Liver (tissue), 9 donors: ENCODE results near the gene TRH. TPM values are rescaled to one million over a fixed set of nuclear protein-coding genes. Genes with fewer than 3 reads are reported as not detected.

Experiments
- DNase-seq: peaks from one replicate; pipeline ENCODE4 v3.0.0-alpha.2; 2017; ENCODE audit warnings: low spot score
- H3K27ac ChIP-seq, 2 donors: one replicate each; pipeline ENCODE4 v1.7.0; 2013; ENCODE audit warnings: inconsistent platforms in 2 of 2, low read length in 2 of 2, control low read depth in 1 of 2, low read depth in 1 of 2, mild to moderate bottlenecking in 1 of 2
- H3K27me3 ChIP-seq, 4 donors: one replicate each; pipeline versions ENCODE4 v1.6.1 to v1.7.0; 2013; ENCODE audit warnings: low read length in 3 of 4, inconsistent platforms in 1 of 4, mild to moderate bottlenecking in 1 of 4, moderate library complexity in 1 of 4; ENCODE audit not compliant: control insufficient read depth in 4 of 4, insufficient read depth in 4 of 4
- H3K36me3 ChIP-seq, 4 donors: one replicate each; pipeline versions ENCODE4 v1.6.1 to v1.7.0; 2013; ENCODE audit warnings: low read length in 3 of 4, mild to moderate bottlenecking in 3 of 4, low read depth in 1 of 4, moderate library complexity in 1 of 4; ENCODE audit not compliant: control insufficient read depth in 4 of 4, insufficient read depth in 3 of 4
- H3K4me1 ChIP-seq, 4 donors: one replicate each; pipeline versions ENCODE4 v1.6.1 to v1.7.0; 2013; ENCODE audit warnings: low read length in 3 of 4, mild to moderate bottlenecking in 3 of 4, moderate library complexity in 1 of 4; ENCODE audit not compliant: control insufficient read depth in 4 of 4, insufficient read depth in 4 of 4
- H3K4me3 ChIP-seq, 3 donors: one replicate each; pipeline versions ENCODE4 v1.6.1 to v1.7.0; 2013; ENCODE audit warnings: low read length in 3 of 3, control low read depth in 1 of 3, low read depth in 1 of 3, mild to moderate bottlenecking in 1 of 3
- H3K9ac ChIP-seq, 2 donors: one replicate each; pipeline ENCODE4 v1.7.0; 2013; ENCODE audit warnings: low read length in 2 of 2, mild to moderate bottlenecking in 2 of 2, moderate library complexity in 2 of 2, control low read depth in 1 of 2, low read depth in 1 of 2
- H3K9me3 ChIP-seq, 4 donors: one replicate each; pipeline versions ENCODE4 v1.6.1 to v1.7.0; 2013; ENCODE audit warnings: low read length in 3 of 4; ENCODE audit not compliant: control insufficient read depth in 4 of 4
- ATF3 ChIP-seq: IDR thresholded peaks from 2 replicates; pipeline ENCODE4 v1.6.1; 2016; ENCODE audit warnings: antibody characterized with exemption
- HNF4G ChIP-seq: IDR thresholded peaks from 2 replicates; pipeline ENCODE4 v1.6.1; 2016; ENCODE audit warnings: antibody characterized with exemption
- MAX ChIP-seq: IDR thresholded peaks from 2 replicates; pipeline ENCODE4 v1.6.1; 2016; ENCODE audit warnings: antibody characterized with exemption
- NR2F2 ChIP-seq: IDR thresholded peaks from 2 replicates; pipeline ENCODE4 v1.6.1; 2016; ENCODE audit warnings: antibody characterized with exemption
- REST ChIP-seq: IDR thresholded peaks from 2 replicates; pipeline ENCODE4 v1.6.1; 2016; ENCODE audit warnings: antibody characterized with exemption, mild to moderate bottlenecking
- RXRA ChIP-seq, 2 donors: IDR thresholded peaks; 2 replicates each; pipeline ENCODE4 v1.6.1; 2017 to 2018; ENCODE audit warnings: antibody characterized with exemption in 2 of 2, mild to moderate bottlenecking in 1 of 2
- TAF1 ChIP-seq: conservative IDR thresholded peaks from 2 replicates; pipeline ENCODE4 v1.6.1; 2016; ENCODE audit warnings: antibody characterized with exemption, mild to moderate bottlenecking
- ZBTB33 ChIP-seq: IDR thresholded peaks from 2 replicates; pipeline ENCODE4 v1.6.1; 2016; ENCODE audit warnings: antibody characterized with exemption
- WGBS: extraction: QIAGEN DNeasy Blood & Tissue Kit; methylation state at CpG from one replicate; pipeline ENCODE4 v1.1.7; 2013; 5-methylcytosine and 5-hydroxymethylcytosine counted together
- polyA plus RNA-seq, 2 donors: library from polyadenylated mRNA; stranded (reverse) in 1 of 2; unstranded in 1 of 2; fragments of 200-250 nt in 1 of 2; fragments of >200 nt in 1 of 2; fragmentation: Nextera tagmentation in 1 of 2; extraction: Ambion mirVana in 1 of 2; gene quantifications; one replicate each; pipeline versions ENCODE4 v1.2.1 to v1.2.3, GENCODE V29; 2013 to 2015
- total RNA-seq, 2 donors: library from RNA; depleted of rRNA; stranded (reverse); fragments of >200 nt; gene quantifications; one replicate each; pipeline ENCODE4 v1.2.3, GENCODE V29; 2014
- donor health status: healthy.
- donor health status: healthy.
- donor health status: healthy.
- donor health status: healthy.
- donor health status: healthy.

The TRH gene
- total and polyA plus RNA-seq, 4 donors: 0.28 TPM; not detected in 3

- Histone ChIP-seq H3K27ac (no peak overlapping the region), H3K4me3 (no peak overlapping the region), H3K9me3 (no peaks in the 10 kb centered on the region), H3K36me3 (no peaks in the 10 kb centered on the region), H3K9ac (no peak overlapping the region), H3K27me3 (peaks cover 0 to 2% (median 0%) of the 10 kb centered on the region in 4 donors), H3K4me1 (no peaks in the 10 kb centered on the region)
- 83% methylated on average over 8 of the region's 8 CpGs for WGBS
- DNase-seq: no peak
- TF ChIP-seq HNF4G: no peak
- no peak for TF ChIP-seq NR2F2
- no peak for TF ChIP-seq REST
- TF ChIP-seq TAF1: no peak
- TF ChIP-seq ATF3: no peak
- TF ChIP-seq RXRA (IDR thresholded peaks at IDR 0.05): no peak
- TF ChIP-seq ZBTB33: no peak
Observed at GRCh38 chr3:129983561-129983960, 9.0 kb downstream of the TRH start.

GRCh38 chr3:129984125-129984524 lies 9.6 kb downstream of the TRH start:
- Histone ChIP-seq H3K27me3 (no peaks in the 10 kb centered on the region), H3K27ac (no peak overlapping the region), H3K4me1 (no peaks in the 10 kb centered on the region), H3K36me3 (no peaks in the 10 kb centered on the region), H3K9me3 (no peaks in the 10 kb centered on the region), H3K4me3 (no peak overlapping the region), H3K9ac (no peak overlapping the region)
- TF ChIP-seq REST (peak; percentile 76), MAX (no peak)
- DNase-seq: no peak
- WGBS: 85% methylated on average over 2 of the region's 2 CpGs
